Measurements from ENCODE around the gene SIGLEC11. TPM values are rescaled to one million over a fixed set of nuclear protein-coding genes. Genes with fewer than 3 reads are reported as not detected.

SIGLEC11 gene
- total RNA-seq, 1 donor from 2014 or later = not detected

DNA sequence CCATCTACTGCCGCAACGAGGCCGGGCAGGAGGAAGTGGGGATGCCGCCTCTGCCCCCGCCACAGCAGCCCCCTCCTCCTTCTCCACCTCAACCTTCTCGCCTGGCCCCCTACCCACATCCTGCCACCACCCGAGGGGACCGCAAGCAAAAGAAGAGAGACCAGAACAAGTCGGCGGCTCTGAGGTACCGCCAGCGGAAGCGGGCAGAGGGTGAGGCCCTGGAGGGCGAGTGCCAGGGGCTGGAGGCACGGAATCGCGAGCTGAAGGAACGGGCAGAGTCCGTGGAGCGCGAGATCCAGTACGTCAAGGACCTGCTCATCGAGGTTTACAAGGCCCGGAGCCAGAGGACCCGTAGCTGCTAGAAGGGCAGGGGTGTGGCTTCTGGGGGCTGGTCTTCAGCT lies 28.2 kb downstream of the SIGLEC11 start:
- Histone ChIP-seq H3K36me3 (no peaks in the 10 kb centered on the region), H3K9me3 (ENCODE audit: low read depth) (no peaks in the 10 kb centered on the region), H2AFZ (replicated peaks) (no peak overlapping the region), H3K27ac (no peak overlapping the region), H3K4me2 (no peak overlapping the region), H3K4me3 (no peak overlapping the region), H3K79me2 (ENCODE audit: low read depth) (peaks cover 16% of the 10 kb centered on the region), H3K9ac (no peak overlapping the region), H3K27me3 (peaks cover 6% of the 10 kb centered on the region), H4K20me1 (ENCODE audit: low read depth) (peaks cover 3% of the 10 kb centered on the region), H3F3A (ENCODE audit: low read depth) (peaks cover 22% of the 10 kb centered on the region), H3K4me1 (peaks cover 4% of the 10 kb centered on the region)
- no peak for DNase-seq (ENCODE audit: low spot score)
- peaks cover 12% of the 10 kb centered on the region for H3K27me3 Mint-ChIP-seq (ENCODE audit: insufficient read depth, low read depth)
- TF ChIP-seq, protein P1, sequence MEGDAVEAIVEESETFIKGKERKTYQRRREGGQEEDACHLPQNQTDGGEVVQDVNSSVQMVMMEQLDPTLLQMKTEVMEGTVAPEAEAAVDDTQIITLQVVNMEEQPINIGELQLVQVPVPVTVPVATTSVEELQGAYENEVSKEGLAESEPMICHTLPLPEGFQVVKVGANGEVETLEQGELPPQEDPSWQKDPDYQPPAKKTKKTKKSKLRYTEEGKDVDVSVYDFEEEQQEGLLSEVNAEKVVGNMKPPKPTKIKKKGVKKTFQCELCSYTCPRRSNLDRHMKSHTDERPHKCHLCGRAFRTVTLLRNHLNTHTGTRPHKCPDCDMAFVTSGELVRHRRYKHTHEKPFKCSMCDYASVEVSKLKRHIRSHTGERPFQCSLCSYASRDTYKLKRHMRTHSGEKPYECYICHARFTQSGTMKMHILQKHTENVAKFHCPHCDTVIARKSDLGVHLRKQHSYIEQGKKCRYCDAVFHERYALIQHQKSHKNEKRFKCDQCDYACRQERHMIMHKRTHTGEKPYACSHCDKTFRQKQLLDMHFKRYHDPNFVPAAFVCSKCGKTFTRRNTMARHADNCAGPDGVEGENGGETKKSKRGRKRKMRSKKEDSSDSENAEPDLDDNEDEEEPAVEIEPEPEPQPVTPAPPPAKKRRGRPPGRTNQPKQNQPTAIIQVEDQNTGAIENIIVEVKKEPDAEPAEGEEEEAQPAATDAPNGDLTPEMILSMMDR (IDR thresholded peaks at IDR 0.05) = no peak
- TF ChIP-seq EZH2 (IDR thresholded peaks at IDR 0.05) (no peak), EZH2phosphoT487 (IDR thresholded peaks at IDR 0.05) (no peak)
- H3K4me1 Mint-ChIP-seq = peaks cover 14% of the 10 kb centered on the region
- no peak overlapping the region for H3K27ac Mint-ChIP-seq
- no peak overlapping the region for H3K4me3 Mint-ChIP-seq
- H3K9me3 Mint-ChIP-seq = no peaks in the 10 kb centered on the region
- peaks cover 9% of the 10 kb centered on the region for H3K36me3 Mint-ChIP-seq

DNA sequence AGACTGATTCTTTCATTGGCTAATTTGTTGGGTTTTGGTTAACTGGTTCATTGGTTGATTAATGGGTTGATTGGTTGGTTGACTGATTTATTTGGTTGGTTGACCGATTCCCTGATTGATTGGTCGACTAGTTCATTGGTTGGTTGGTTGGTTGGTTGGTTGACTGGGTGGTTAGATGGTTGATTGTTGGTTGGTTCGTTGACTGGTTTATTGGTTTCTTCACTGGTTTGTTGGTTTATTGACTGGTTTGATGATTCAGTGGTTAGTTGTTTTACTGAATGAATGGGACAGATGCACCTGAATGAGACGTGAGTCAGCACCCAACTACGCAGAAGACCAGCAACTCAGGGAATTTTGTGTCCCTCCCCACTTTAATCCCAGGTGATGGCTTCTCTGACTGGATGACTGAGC lies 28.9 kb downstream of the SIGLEC11 start:
- H3K27me3 ChIP-seq = peaks cover 2% of the 10 kb centered on the region
- no peak overlapping the region for H3K4me3 ChIP-seq
- H3K27me3 Mint-ChIP-seq (ENCODE audit: insufficient read depth, low read depth) = peaks cover 12% of the 10 kb centered on the region
- no peak for TF ChIP-seq EZH2phosphoT487 (IDR thresholded peaks at IDR 0.05)
- TF ChIP-seq, protein P1 (IDR thresholded peaks at IDR 0.05) = no peak
- H3K9me3 Mint-ChIP-seq = no peaks in the 10 kb centered on the region
- peaks cover 14% of the 10 kb centered on the region for H3K36me3 Mint-ChIP-seq
- H3K27ac ChIP-seq = no peak overlapping the region
- H3K27ac Mint-ChIP-seq = no peak overlapping the region
- peaks cover 9% of the 10 kb centered on the region for H4K20me1 ChIP-seq (ENCODE audit: low read depth)
- no peak for DNase-seq (ENCODE audit: low spot score)
- peaks cover 22% of the 10 kb centered on the region for H3K79me2 ChIP-seq (ENCODE audit: low read depth)
- H3K9ac ChIP-seq = no peak overlapping the region
- no peak overlapping the region for H3K4me3 Mint-ChIP-seq
- no peak overlapping the region for H3K4me2 ChIP-seq
- no peaks in the 10 kb centered on the region for H3K9me3 ChIP-seq (ENCODE audit: low read depth)
- H2AFZ ChIP-seq (replicated peaks) = no peak overlapping the region
- H3F3A ChIP-seq (ENCODE audit: low read depth) = peaks cover 22% of the 10 kb centered on the region
- peaks cover 9% of the 10 kb centered on the region for H3K4me1 ChIP-seq
- H3K36me3 ChIP-seq = no peaks in the 10 kb centered on the region
- peaks cover 21% of the 10 kb centered on the region for H3K4me1 Mint-ChIP-seq

DNA sequence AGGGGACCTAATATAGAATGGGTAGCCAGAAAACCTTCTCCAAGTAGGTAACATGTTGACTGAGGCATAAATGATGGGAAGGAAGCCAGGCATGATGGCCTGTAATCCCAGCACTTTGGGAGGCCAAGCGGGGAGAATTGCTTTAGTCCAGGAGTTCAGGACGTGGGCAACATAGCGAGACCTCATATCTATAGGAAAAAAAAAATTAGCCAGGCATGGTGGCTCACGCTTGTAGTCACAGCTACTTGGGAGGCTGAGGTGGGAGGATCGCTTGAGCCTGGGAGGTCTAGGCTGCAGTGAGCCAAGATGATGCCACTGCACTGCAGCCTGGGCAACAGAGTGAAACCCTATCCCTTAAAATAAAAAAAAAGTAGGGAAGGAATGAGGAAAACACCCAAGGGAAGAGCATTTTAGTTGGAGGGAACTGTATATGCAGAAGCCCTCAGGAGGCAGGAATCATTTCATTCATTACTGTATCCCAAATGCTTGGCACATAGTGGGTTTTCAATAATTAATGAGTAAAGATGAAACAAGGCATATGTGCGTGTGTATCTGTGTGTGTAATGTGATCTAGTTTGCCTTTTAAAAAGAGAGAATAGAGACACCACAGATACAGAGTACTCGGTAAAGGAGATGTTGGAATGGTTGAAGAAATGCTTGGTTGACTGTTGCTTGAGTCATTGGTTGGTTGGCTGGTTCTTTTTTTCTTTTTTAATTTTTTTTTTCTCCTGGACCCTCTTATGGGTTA lies 29.5 kb downstream of the SIGLEC11 start:
- Histone ChIP-seq H3K36me3 (no peaks in the 10 kb centered on the region), H3K27ac (no peak overlapping the region), H2AFZ (replicated peaks) (no peak overlapping the region), H3K9ac (no peak overlapping the region), H4K20me1 (ENCODE audit: low read depth) (peaks cover 12% of the 10 kb centered on the region), H3K4me3 (no peak overlapping the region), H3K4me2 (no peak overlapping the region), H3K79me2 (ENCODE audit: low read depth) (peaks cover 28% of the 10 kb centered on the region), H3F3A (ENCODE audit: low read depth) (peaks cover 22% of the 10 kb centered on the region), H3K27me3 (no peaks in the 10 kb centered on the region), H3K4me1 (peaks cover 9% of the 10 kb centered on the region), H3K9me3 (ENCODE audit: low read depth) (no peaks in the 10 kb centered on the region)
- no peak overlapping the region for H3K27ac Mint-ChIP-seq
- no peaks in the 10 kb centered on the region for H3K9me3 Mint-ChIP-seq
- no peak for DNase-seq (ENCODE audit: low spot score)
- no peak for TF ChIP-seq EZH2 (IDR thresholded peaks at IDR 0.05)
- no peak for TF ChIP-seq EZH2phosphoT487 (IDR thresholded peaks at IDR 0.05)
- TF ChIP-seq, protein P1 (IDR thresholded peaks at IDR 0.05) = no peak
- peak overlapping the region; percentile 73 for H3K4me3 Mint-ChIP-seq
- H3K36me3 Mint-ChIP-seq = peaks cover 16% of the 10 kb centered on the region
- peaks cover 23% of the 10 kb centered on the region for H3K4me1 Mint-ChIP-seq
- peaks cover 9% of the 10 kb centered on the region for H3K27me3 Mint-ChIP-seq (ENCODE audit: insufficient read depth, low read depth)
